Keratinocyte (primary cell): ENCODE measurements around the gene STRIP1.

ENCODE experiments used
- EZH2 ChIP-seq: IDR thresholded peaks from one replicate; pipeline ENCODE4 v1.6.1; 2012; ENCODE audit warnings: inconsistent platforms, mild to moderate bottlenecking, low read length, moderate library complexity
- TF ChIP-seq, protein P1 (sequence below), 3 experiments: IDR thresholded peaks in 1 of 3; conservative IDR thresholded peaks in 1 of 3; optimal IDR thresholded peaks in 1 of 3; 2 replicates in 2 of 3; 3 replicates in 1 of 3; pipeline versions ENCODE3 to v1.5.1; 2011; ENCODE audit warnings: low read length in 3 of 3, mild to moderate bottlenecking in 3 of 3, moderate library complexity in 2 of 3, control low read depth in 1 of 3, inconsistent platforms in 1 of 3; ENCODE audit not compliant: insufficient read depth in 2 of 3; ENCODE audit errors: extremely low read depth in 1 of 3

DNA sequence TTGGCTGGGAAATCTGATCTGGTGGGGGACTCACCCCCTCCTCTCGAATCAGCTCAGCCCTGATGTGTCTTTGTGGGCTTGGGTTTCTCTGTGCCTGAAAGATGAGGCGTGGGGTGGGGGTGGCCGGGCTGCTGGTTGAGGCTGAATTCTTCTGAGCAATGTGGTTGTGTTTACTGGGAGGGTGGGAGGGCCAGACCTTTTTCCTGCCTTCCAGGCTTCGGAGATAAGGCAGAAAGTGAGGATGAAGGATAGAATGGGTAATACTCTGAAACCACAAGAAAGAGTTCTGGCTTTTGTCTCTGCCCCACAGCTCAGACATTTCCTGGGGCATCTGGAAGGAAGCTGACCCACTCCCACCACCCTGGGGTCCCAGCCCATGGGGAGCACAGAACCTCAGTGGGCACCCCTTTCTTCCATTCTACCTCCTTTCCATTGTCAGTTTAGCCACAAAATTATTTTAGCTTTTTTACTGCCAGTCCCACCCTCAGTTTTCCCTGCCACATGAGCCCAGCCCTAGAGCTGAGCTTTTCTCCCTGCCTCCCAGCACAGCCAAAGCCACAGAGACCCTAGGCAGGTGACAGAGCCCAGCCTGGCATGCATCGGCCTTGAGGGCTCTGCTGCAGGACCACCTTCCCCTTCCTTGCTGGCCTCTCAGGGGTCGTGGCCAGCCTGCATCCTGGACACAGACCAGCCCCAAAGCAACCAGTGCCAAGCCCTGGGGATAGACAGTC, 24.9 kb downstream of the STRIP1 start:
- no peak for TF ChIP-seq EZH2
- TF ChIP-seq, protein P1, sequence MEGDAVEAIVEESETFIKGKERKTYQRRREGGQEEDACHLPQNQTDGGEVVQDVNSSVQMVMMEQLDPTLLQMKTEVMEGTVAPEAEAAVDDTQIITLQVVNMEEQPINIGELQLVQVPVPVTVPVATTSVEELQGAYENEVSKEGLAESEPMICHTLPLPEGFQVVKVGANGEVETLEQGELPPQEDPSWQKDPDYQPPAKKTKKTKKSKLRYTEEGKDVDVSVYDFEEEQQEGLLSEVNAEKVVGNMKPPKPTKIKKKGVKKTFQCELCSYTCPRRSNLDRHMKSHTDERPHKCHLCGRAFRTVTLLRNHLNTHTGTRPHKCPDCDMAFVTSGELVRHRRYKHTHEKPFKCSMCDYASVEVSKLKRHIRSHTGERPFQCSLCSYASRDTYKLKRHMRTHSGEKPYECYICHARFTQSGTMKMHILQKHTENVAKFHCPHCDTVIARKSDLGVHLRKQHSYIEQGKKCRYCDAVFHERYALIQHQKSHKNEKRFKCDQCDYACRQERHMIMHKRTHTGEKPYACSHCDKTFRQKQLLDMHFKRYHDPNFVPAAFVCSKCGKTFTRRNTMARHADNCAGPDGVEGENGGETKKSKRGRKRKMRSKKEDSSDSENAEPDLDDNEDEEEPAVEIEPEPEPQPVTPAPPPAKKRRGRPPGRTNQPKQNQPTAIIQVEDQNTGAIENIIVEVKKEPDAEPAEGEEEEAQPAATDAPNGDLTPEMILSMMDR (optimal IDR thresholded peaks at IDR 0.05 in 1 of 3, IDR thresholded peaks at IDR 0.05 in 1 of 3, conservative IDR thresholded peaks at IDR 0.05 in 1 of 3; ENCODE audit: extremely low read depth in 1 of 3, insufficient read depth in 2 of 3, low read length in 3 of 3) = no peak
